B cell (primary cell): ENCODE results near the gene ZNF780A.

Source experiments
- EZH2 ChIP-seq: IDR thresholded peaks from 2 replicates; pipeline ENCODE4 v1.6.1; 2012; ENCODE audit warnings: borderline replicate concordance, low read depth, mild to moderate bottlenecking, moderate library complexity, low read length; ENCODE audit not compliant: insufficient read depth, poor library complexity, severe bottlenecking
- TF ChIP-seq, protein P1 (sequence below): fragments of 200-600 bp; IDR thresholded peaks from one replicate; pipeline ENCODE4 v1.8.0; 2022; ENCODE audit warnings: antibody characterized with exemption, mild to moderate bottlenecking

DNA sequence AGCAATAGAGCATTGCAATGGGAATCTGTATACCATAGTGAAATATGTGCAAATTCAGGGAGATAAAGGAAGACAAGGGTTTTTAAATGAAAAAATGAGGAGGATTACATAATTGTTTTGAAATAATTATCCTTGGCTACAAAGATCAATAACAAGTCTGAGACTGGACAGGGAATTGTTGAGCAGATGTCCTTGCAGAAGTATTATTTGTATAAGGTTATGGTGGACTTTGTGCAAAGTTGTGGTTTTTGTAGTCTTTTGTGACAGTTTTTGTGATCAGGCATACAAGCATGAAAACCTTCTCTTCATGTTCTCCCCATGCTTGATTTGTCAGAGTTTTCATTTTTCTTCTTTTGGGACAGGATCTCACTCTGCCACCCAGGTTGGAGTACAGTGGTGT, 25.3 kb upstream of the ZNF780A start:
- TF ChIP-seq, protein P1, sequence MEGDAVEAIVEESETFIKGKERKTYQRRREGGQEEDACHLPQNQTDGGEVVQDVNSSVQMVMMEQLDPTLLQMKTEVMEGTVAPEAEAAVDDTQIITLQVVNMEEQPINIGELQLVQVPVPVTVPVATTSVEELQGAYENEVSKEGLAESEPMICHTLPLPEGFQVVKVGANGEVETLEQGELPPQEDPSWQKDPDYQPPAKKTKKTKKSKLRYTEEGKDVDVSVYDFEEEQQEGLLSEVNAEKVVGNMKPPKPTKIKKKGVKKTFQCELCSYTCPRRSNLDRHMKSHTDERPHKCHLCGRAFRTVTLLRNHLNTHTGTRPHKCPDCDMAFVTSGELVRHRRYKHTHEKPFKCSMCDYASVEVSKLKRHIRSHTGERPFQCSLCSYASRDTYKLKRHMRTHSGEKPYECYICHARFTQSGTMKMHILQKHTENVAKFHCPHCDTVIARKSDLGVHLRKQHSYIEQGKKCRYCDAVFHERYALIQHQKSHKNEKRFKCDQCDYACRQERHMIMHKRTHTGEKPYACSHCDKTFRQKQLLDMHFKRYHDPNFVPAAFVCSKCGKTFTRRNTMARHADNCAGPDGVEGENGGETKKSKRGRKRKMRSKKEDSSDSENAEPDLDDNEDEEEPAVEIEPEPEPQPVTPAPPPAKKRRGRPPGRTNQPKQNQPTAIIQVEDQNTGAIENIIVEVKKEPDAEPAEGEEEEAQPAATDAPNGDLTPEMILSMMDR, result no peak
- no peak for TF ChIP-seq EZH2
